ENCODE measurements around the gene NPAS2.
A peak's percentile ranks its signal among the peaks of the same experiment; 100 is the strongest.

NPAS2 gene

DNA sequence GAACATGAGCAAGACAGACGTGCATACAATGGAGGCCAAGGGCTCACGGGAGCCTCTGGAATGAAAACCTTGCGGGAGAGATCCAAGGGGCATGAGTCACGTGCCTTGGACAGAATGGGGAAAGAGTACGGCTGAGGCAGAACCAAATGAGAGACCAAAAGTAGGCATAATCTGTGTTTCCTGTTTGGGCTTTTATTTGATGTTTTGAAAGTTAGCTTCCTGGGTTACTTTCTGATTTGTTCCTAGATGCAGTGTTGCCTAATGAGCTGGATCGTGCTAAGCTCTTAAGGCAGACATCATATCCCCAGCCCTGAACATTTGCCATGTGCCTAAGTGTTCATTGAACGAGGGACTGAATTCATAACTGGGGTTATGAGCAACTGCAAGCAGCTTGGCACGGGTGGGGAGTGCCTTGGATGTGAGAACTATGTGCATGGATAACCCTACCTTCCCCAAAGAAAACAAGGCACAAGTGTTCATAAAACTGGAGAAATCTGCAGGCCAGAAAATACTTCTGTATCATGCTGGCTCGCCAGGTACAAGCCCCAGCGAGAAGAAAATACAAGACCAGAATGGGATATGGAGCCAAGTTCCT is 121.8 kb downstream of the NPAS2 start:
- no peaks in the 10 kb centered on the region for H3K9me3 Mint-ChIP-seq
- no peak overlapping the region for H3K4me3 Mint-ChIP-seq
- no peaks in the 10 kb centered on the region for H3K36me3 Mint-ChIP-seq (ENCODE audit: low read depth)
- TF ChIP-seq, protein P1, sequence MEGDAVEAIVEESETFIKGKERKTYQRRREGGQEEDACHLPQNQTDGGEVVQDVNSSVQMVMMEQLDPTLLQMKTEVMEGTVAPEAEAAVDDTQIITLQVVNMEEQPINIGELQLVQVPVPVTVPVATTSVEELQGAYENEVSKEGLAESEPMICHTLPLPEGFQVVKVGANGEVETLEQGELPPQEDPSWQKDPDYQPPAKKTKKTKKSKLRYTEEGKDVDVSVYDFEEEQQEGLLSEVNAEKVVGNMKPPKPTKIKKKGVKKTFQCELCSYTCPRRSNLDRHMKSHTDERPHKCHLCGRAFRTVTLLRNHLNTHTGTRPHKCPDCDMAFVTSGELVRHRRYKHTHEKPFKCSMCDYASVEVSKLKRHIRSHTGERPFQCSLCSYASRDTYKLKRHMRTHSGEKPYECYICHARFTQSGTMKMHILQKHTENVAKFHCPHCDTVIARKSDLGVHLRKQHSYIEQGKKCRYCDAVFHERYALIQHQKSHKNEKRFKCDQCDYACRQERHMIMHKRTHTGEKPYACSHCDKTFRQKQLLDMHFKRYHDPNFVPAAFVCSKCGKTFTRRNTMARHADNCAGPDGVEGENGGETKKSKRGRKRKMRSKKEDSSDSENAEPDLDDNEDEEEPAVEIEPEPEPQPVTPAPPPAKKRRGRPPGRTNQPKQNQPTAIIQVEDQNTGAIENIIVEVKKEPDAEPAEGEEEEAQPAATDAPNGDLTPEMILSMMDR (IDR thresholded peaks at IDR 0.05; ENCODE audit: unreplicated experiment in 3 of 3) = no peak
- H3K27ac Mint-ChIP-seq = no peak overlapping the region
- no peaks in the 10 kb centered on the region for H3K4me1 Mint-ChIP-seq
- H3K27me3 Mint-ChIP-seq (ENCODE audit: low read depth) = peaks cover 17% of the 10 kb centered on the region

GRCh38 chr2:100944617-100945432 is 124.9 kb downstream of the NPAS2 start:
- Mint-ChIP-seq H3K4me3 (no peak overlapping the region), H3K4me1 (peaks cover 13% of the 10 kb centered on the region), H3K36me3 (ENCODE audit: low read depth) (no peaks in the 10 kb centered on the region), H3K9me3 (no peaks in the 10 kb centered on the region), H3K27ac (no peak overlapping the region), H3K27me3 (ENCODE audit: low read depth) (peaks cover 19% of the 10 kb centered on the region)
- TF ChIP-seq, protein P1 (IDR thresholded peaks at IDR 0.05; ENCODE audit: unreplicated experiment in 3 of 3) = no peak

DNA sequence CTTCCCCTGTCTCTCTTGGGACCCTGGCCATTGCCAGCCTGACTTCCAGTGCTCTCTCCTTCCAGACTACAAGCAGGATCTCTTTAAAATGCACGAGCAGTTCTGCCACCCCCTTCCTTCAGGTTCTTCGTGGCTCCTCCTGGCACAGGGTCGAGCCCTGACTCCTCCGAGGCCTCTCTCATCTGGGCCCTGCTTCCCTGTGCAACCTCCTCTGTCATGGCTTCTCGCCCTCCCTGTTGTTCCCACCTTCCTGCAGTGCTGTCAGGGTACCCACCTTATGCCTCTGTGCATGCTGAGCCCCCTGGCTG is 125.4 kb downstream of the NPAS2 start:
- Mint-ChIP-seq H3K4me3 (no peak overlapping the region), H3K4me1 (peaks cover 18% of the 10 kb centered on the region), H3K36me3 (ENCODE audit: low read depth) (no peaks in the 10 kb centered on the region), H3K27ac (no peak overlapping the region), H3K9me3 (no peaks in the 10 kb centered on the region), H3K27me3 (ENCODE audit: low read depth) (peaks cover 19% of the 10 kb centered on the region)
- TF ChIP-seq, protein P1 (IDR thresholded peaks at IDR 0.05; ENCODE audit: unreplicated experiment in 3 of 3) = no peak

DNA sequence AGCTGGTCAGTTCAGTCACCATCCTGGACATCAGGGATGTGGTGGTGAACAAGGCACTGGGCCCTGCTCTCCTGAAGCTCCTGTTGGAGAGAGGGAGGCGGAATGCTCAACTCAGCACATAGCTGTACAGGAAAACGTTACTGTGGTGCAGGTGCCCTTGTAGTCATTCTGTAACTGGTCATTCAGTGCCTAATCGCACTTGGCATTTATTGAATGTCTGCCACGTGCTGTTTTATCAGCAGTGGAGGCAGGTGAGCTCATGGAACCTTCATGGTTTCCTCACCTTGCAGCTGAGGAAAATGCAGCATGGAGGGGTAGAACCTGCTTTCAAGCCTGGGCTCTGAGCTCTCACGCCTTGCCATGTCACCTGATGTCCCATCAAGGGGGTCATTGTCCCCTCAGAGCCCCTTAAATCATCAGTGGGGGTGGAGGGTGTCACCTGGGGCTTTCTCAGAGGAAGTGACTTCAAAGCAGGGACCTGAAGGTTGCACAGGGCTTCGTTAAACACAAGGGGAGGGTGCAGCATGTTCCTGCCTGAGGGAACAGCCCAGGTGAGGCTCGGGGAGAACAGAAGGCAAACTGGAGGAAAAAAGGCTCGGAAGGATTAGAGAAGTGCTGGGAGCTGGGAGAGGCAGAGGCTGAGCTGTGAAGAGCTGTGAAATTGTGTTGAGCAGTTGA is 126.1 kb downstream of the NPAS2 start:
- Mint-ChIP-seq H3K4me3 (no peak overlapping the region), H3K27ac (no peak overlapping the region), H3K36me3 (ENCODE audit: low read depth) (no peaks in the 10 kb centered on the region), H3K4me1 (peaks cover 19% of the 10 kb centered on the region), H3K27me3 (ENCODE audit: low read depth) (peaks cover 19% of the 10 kb centered on the region), H3K9me3 (no peaks in the 10 kb centered on the region)
- TF ChIP-seq, protein P1 (IDR thresholded peaks at IDR 0.05; ENCODE audit: unreplicated experiment in 3 of 3) = no peak

DNA sequence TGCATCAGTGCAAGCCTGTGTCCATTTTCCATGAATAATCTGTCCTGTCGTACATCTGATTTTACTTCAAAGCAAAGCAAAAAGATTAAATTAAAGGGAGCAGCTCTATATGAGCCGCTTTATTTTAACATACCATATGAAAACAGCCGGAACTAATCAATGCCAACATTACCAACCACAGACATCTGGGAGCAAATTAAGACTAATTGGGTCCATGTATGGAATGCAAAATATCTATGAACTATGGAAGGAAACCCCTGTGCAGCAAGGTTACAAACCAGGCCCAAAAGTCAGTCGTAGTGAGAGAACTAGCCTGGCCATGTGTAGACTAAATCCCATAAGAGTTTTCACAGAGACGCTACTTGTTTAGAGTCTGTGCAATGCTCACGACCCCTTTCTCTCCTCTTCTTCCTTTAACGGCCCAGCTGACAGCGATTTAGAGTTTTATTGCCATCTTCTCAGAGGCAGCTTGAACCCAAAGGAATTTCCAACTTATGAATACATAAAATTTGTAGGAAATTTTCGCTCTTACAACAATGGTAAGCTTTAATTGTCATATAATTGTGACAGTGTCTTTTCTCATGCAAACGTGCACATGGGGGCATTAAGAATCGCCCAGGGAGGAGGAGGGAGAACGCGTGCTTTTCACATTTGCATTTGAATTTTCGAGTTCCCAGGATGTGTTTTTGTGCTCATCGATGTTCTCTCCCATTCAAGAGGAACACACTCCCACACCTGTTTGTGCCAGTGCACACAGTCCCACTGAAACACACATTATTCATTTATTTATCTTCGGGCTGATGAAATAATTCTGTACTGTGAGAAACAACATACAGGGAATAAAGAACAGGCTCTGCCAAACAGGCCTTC is 129.2 kb downstream of the NPAS2 start:
- no peaks in the 10 kb centered on the region for H3K36me3 Mint-ChIP-seq (ENCODE audit: low read depth)
- H3K27ac Mint-ChIP-seq = peak overlapping the region in 1 of 3 experiments; percentile 1
- peaks cover 19% of the 10 kb centered on the region for H3K4me1 Mint-ChIP-seq
- H3K4me3 Mint-ChIP-seq = no peak overlapping the region
- H3K27me3 Mint-ChIP-seq (ENCODE audit: low read depth) = peaks cover 13% of the 10 kb centered on the region
- H3K9me3 Mint-ChIP-seq = no peaks in the 10 kb centered on the region
- TF ChIP-seq, protein P1 (IDR thresholded peaks at IDR 0.05; ENCODE audit: unreplicated experiment in 3 of 3) = no peak
